GM10266 (cell line): ENCODE data around the gene PTTG1.
A peak's percentile ranks its signal among the peaks of the same experiment; 100 is the strongest.

Experiments used
- DNase-seq: peaks from one replicate; pipeline ENCODE4 v3.0.0; 2012; ENCODE audit errors: extremely low spot score
- TF ChIP-seq, protein P1 (sequence below): IDR thresholded peaks from 2 replicates; pipeline ENCODE4 v1.5.1; 2012; ENCODE audit warnings: mild to moderate bottlenecking, low read depth; ENCODE audit not compliant: control insufficient read depth, insufficient read depth; ENCODE audit errors: missing control alignments

The PTTG1 gene

GRCh38 chr5:160380041-160380440, 41.6 kb upstream of the PTTG1 start:
- DNase-seq = no peak
- TF ChIP-seq, protein P1, sequence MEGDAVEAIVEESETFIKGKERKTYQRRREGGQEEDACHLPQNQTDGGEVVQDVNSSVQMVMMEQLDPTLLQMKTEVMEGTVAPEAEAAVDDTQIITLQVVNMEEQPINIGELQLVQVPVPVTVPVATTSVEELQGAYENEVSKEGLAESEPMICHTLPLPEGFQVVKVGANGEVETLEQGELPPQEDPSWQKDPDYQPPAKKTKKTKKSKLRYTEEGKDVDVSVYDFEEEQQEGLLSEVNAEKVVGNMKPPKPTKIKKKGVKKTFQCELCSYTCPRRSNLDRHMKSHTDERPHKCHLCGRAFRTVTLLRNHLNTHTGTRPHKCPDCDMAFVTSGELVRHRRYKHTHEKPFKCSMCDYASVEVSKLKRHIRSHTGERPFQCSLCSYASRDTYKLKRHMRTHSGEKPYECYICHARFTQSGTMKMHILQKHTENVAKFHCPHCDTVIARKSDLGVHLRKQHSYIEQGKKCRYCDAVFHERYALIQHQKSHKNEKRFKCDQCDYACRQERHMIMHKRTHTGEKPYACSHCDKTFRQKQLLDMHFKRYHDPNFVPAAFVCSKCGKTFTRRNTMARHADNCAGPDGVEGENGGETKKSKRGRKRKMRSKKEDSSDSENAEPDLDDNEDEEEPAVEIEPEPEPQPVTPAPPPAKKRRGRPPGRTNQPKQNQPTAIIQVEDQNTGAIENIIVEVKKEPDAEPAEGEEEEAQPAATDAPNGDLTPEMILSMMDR = no peak

- no peak for DNase-seq
- TF ChIP-seq, protein P1 = no peak
Observed at GRCh38 chr5:160382346-160382745, 39.3 kb upstream of the PTTG1 start.

GRCh38 chr5:160384681-160385080, 37.0 kb upstream of the PTTG1 start:
- TF ChIP-seq, protein P1 = no peak
- DNase-seq = no peak

GRCh38 chr5:160385496-160385895, 36.2 kb upstream of the PTTG1 start:
- no peak for DNase-seq
- TF ChIP-seq, protein P1 = no peak

GRCh38 chr5:160387445-160387844, 34.2 kb upstream of the PTTG1 start:
- TF ChIP-seq, protein P1 = no peak
- no peak for DNase-seq

GRCh38 chr5:160390787-160391696, 30.6 kb upstream of the PTTG1 start:
- peak; percentile 17 for DNase-seq
- TF ChIP-seq, protein P1 = peak; percentile 31

DNA sequence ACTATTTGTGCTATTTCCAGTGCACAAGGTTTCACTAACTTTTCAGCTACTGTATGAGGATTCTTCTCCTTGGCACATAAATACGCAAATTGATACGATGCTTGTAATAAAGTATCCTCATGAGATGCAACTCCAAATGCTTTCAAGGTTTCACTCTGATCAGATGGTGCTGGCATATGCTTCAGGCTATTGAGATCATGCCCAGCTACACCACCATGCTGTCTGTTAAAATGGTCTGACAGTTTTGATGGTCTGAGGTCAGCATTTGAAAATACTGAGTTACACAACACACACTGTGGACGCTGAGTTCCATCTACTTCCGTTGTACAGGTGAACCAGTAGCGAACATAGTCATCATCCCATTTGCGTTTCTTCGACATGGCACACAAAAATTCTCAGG, 26.5 kb upstream of the PTTG1 start:
- TF ChIP-seq, protein P1 = no peak
- no peak for DNase-seq
